Activated naive CD4-positive, alpha-beta T cell treated with anti-CD3 and anti-CD28 coated beads, Interleukin-2, amount 10 ng/mL, durations not matched to agents 7 days and 5 days (primary cell): ENCODE data around the gene LSM3.

ENCODE experiments used
- CTCF ChIA-PET: fragments of 350-600 bp; sonication (Branson Sonifier 250); formaldehyde crosslinking; loops from one replicate; lab custom pipeline; 2021; ENCODE audit warnings: antibody characterized with exemption; lab: Charles Lee
- DNase-seq: peaks from one replicate; pipeline ENCODE4 v3.0.0-alpha.2; 2020
- H3K27ac Mint-ChIP-seq: one replicate; pipeline ENCODE4 v1.8.0; 2021; ENCODE audit warnings: mild to moderate bottlenecking, moderate library complexity, mixed read lengths
- H3K27me3 Mint-ChIP-seq: one replicate; pipeline ENCODE4 v1.8.0; 2021; ENCODE audit warnings: mild to moderate bottlenecking, mixed read lengths
- H3K36me3 Mint-ChIP-seq: one replicate; pipeline ENCODE4 v1.8.0; 2021; ENCODE audit warnings: mixed read lengths
- H3K4me1 Mint-ChIP-seq: one replicate; pipeline ENCODE4 v1.8.0; 2021; ENCODE audit warnings: mixed read lengths
- H3K4me3 Mint-ChIP-seq: one replicate; pipeline ENCODE4 v1.8.0; 2021; ENCODE audit warnings: mild to moderate bottlenecking, moderate library complexity, mixed read lengths
- H3K9me3 Mint-ChIP-seq: one replicate; pipeline ENCODE4 v1.8.0; 2021; ENCODE audit warnings: mixed read lengths

The LSM3 gene

GRCh38 chr3:14157951-14158350 lies 20.7 kb upstream of the LSM3 start:
- Mint-ChIP-seq H3K9me3 (peaks cover 18% of the 10 kb centered on the region), H3K36me3 (peaks cover 73% of the 10 kb centered on the region), H3K4me3 (no peak overlapping the region), H3K4me1 (peaks cover 9% of the 10 kb centered on the region), H3K27ac (peak overlapping the region; percentile 6), H3K27me3 (no peaks in the 10 kb centered on the region)
- CTCF ChIA-PET = no interaction called here
- no peak for DNase-seq

- H3K27ac Mint-ChIP-seq = peak overlapping the region; percentile 6
- H3K4me3 Mint-ChIP-seq = no peak overlapping the region
- H3K9me3 Mint-ChIP-seq = peaks cover 18% of the 10 kb centered on the region
- peaks cover 74% of the 10 kb centered on the region for H3K36me3 Mint-ChIP-seq
- CTCF ChIA-PET = no interaction called here
- no peak for DNase-seq
- no peaks in the 10 kb centered on the region for H3K27me3 Mint-ChIP-seq
- H3K4me1 Mint-ChIP-seq = peaks cover 9% of the 10 kb centered on the region
These were observed 20.2 kb upstream of the LSM3 start for GRCh38 chr3:14158370-14158769.

GRCh38 chr3:14159426-14159825 lies 19.2 kb upstream of the LSM3 start:
- Mint-ChIP-seq H3K4me1 (peaks cover 9% of the 10 kb centered on the region), H3K27ac (no peak overlapping the region), H3K36me3 (peaks cover 74% of the 10 kb centered on the region), H3K9me3 (peaks cover 18% of the 10 kb centered on the region), H3K27me3 (no peaks in the 10 kb centered on the region), H3K4me3 (no peak overlapping the region)
- CTCF ChIA-PET = interaction anchor here (0.9 kb wide), 1 partner anchor 9 kb away, joined by 3 read pairs; no protein-coding TSS in a partner anchor
- DNase-seq = no peak

- Mint-ChIP-seq H3K4me1 (peaks cover 6% of the 10 kb centered on the region), H3K27ac (no peak overlapping the region), H3K36me3 (peaks cover 85% of the 10 kb centered on the region), H3K9me3 (peaks cover 18% of the 10 kb centered on the region), H3K27me3 (no peaks in the 10 kb centered on the region), H3K4me3 (no peak overlapping the region)
- no peak for DNase-seq
- CTCF ChIA-PET = interaction anchor here (1.2 kb wide), 1 partner anchor 10 kb away, joined by 8 read pairs; no protein-coding TSS in a partner anchor
These were observed 17.3 kb upstream of the LSM3 start for GRCh38 chr3:14161282-14161681.

- no peak overlapping the region for H3K27ac Mint-ChIP-seq
- CTCF ChIA-PET = interaction anchor here (0.8 to 1.2 kb wide), 2 partner anchors 8 to 11 kb away, joined by 3 to 8 read pairs; no protein-coding TSS in a partner anchor
- H3K4me3 Mint-ChIP-seq = no peak overlapping the region
- no peaks in the 10 kb centered on the region for H3K27me3 Mint-ChIP-seq
- no peak for DNase-seq
- H3K36me3 Mint-ChIP-seq = peaks cover 86% of the 10 kb centered on the region
- peaks cover 18% of the 10 kb centered on the region for H3K9me3 Mint-ChIP-seq
- H3K4me1 Mint-ChIP-seq = peaks cover 1% of the 10 kb centered on the region
These were observed 16.4 kb upstream of the LSM3 start for GRCh38 chr3:14162178-14162577.

GRCh38 chr3:14166877-14167603 lies 11.6 kb upstream of the LSM3 start:
- H3K9me3 Mint-ChIP-seq = peaks cover 8% of the 10 kb centered on the region
- no peak for DNase-seq
- peaks cover 6% of the 10 kb centered on the region for H3K4me1 Mint-ChIP-seq
- CTCF ChIA-PET = interaction anchor here (0.5 kb wide), 1 partner anchor 1735 kb away, joined by 3 read pairs; no protein-coding TSS in a partner anchor
- no peaks in the 10 kb centered on the region for H3K27me3 Mint-ChIP-seq
- no peak overlapping the region for H3K27ac Mint-ChIP-seq
- peaks cover 82% of the 10 kb centered on the region for H3K36me3 Mint-ChIP-seq
- H3K4me3 Mint-ChIP-seq = no peak overlapping the region

GRCh38 chr3:14169435-14169834 lies 9.2 kb upstream of the LSM3 start:
- Mint-ChIP-seq H3K27me3 (no peaks in the 10 kb centered on the region), H3K4me3 (no peak overlapping the region), H3K4me1 (peaks cover 10% of the 10 kb centered on the region), H3K36me3 (peaks cover 71% of the 10 kb centered on the region), H3K9me3 (no peaks in the 10 kb centered on the region), H3K27ac (no peak overlapping the region)
- no peak for DNase-seq
- CTCF ChIA-PET = no interaction called here

- no peak overlapping the region for H3K4me3 Mint-ChIP-seq
- no peak for DNase-seq
- H3K27ac Mint-ChIP-seq = no peak overlapping the region
- H3K9me3 Mint-ChIP-seq = no peaks in the 10 kb centered on the region
- CTCF ChIA-PET = no interaction called here
- H3K4me1 Mint-ChIP-seq = peaks cover 14% of the 10 kb centered on the region
- no peaks in the 10 kb centered on the region for H3K27me3 Mint-ChIP-seq
- peaks cover 66% of the 10 kb centered on the region for H3K36me3 Mint-ChIP-seq
These were observed 8.7 kb upstream of the LSM3 start for GRCh38 chr3:14169871-14170270.

GRCh38 chr3:14170531-14171159 lies 8.0 kb upstream of the LSM3 start:
- Mint-ChIP-seq H3K4me1 (peaks cover 21% of the 10 kb centered on the region), H3K27me3 (no peaks in the 10 kb centered on the region), H3K4me3 (no peak overlapping the region), H3K36me3 (peaks cover 63% of the 10 kb centered on the region), H3K27ac (no peak overlapping the region), H3K9me3 (no peaks in the 10 kb centered on the region)
- CTCF ChIA-PET = no interaction called here
- DNase-seq = no peak

GRCh38 chr3:14172496-14172895 lies 6.1 kb upstream of the LSM3 start:
- CTCF ChIA-PET = interaction anchor here (0.6 kb wide), 1 partner anchor 1247 kb away, joined by 4 read pairs; no protein-coding TSS in a partner anchor
- Mint-ChIP-seq H3K36me3 (peaks cover 52% of the 10 kb centered on the region), H3K27me3 (no peaks in the 10 kb centered on the region), H3K4me1 (peaks cover 37% of the 10 kb centered on the region), H3K4me3 (no peak overlapping the region), H3K9me3 (no peaks in the 10 kb centered on the region), H3K27ac (no peak overlapping the region)
- DNase-seq = no peak

GRCh38 chr3:14174483-14174882 lies 4.1 kb upstream of the LSM3 start:
- CTCF ChIA-PET = interaction anchor here (1.3 kb wide), 1 partner anchor 10 kb away, joined by 3 read pairs; no protein-coding TSS in a partner anchor
- Mint-ChIP-seq H3K4me1 (peaks cover 53% of the 10 kb centered on the region), H3K4me3 (no peak overlapping the region), H3K27me3 (no peaks in the 10 kb centered on the region), H3K27ac (no peak overlapping the region), H3K36me3 (peaks cover 47% of the 10 kb centered on the region), H3K9me3 (no peaks in the 10 kb centered on the region)
- DNase-seq = no peak

GRCh38 chr3:14175383-14176037 lies 3.1 kb upstream of the LSM3 start:
- H3K4me3 Mint-ChIP-seq = peak overlapping the region; percentile 10
- no peaks in the 10 kb centered on the region for H3K27me3 Mint-ChIP-seq
- DNase-seq = peak; percentile 76
- H3K27ac Mint-ChIP-seq = peak overlapping the region; percentile 12
- CTCF ChIA-PET = interaction anchor here (1.0 to 1.4 kb wide), 3 partner anchors 11 to 51 kb away, joined by 3 read pairs; partner anchors contain the start of genes CHCHD4 and TMEM43
- H3K36me3 Mint-ChIP-seq = peaks cover 38% of the 10 kb centered on the region
- H3K4me1 Mint-ChIP-seq = peaks cover 54% of the 10 kb centered on the region
- no peaks in the 10 kb centered on the region for H3K9me3 Mint-ChIP-seq

- Mint-ChIP-seq H3K36me3 (peaks cover 30% of the 10 kb centered on the region), H3K27ac (peak overlapping the region; percentile 91), H3K4me3 (peak overlapping the region; percentile 90), H3K9me3 (no peaks in the 10 kb centered on the region), H3K27me3 (no peaks in the 10 kb centered on the region), H3K4me1 (peaks cover 65% of the 10 kb centered on the region)
- DNase-seq = no peak
- CTCF ChIA-PET = interaction anchor here (1.0 to 2.6 kb wide), 3 partner anchors 26 to 520 kb away, joined by 3 to 7 read pairs (median 4); partner anchors contain the start of genes CHCHD4 and TMEM43
These were observed 904 bp upstream of the LSM3 start for GRCh38 chr3:14177580-14178246.
